Fibroblast of gingiva (primary cell): Measurements from ENCODE around the gene BDKRB1.

ENCODE experiments used
- DNase-seq: peaks from one replicate; pipeline ENCODE4 v3.0.0-alpha.2; 2011; ENCODE audit warnings: low read depth

BDKRB1 gene

DNA sequence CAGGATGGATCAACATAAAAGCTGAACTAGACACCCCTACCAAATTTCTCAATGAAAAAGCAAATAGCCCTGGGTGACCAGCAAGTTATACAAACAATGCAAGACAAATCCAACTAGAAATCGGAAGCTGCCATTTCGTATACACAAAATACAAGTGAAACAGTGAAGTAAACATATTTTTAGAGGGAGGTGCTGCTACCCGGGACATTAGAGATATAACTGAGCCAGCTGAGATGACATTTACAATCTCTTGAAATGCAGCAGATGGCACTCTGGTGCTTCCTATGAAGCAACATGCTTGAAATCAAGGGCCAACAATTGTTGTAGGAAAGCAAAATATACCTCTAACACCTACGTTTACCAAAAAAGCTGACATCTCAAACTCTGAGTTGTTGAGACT, 25.5 kb downstream of the BDKRB1 start:
- DNase-seq, result no peak

- DNase-seq, result no peak
Observed at GRCh38 chr14:96284008-96284407, 28.0 kb downstream of the BDKRB1 start.

DNA sequence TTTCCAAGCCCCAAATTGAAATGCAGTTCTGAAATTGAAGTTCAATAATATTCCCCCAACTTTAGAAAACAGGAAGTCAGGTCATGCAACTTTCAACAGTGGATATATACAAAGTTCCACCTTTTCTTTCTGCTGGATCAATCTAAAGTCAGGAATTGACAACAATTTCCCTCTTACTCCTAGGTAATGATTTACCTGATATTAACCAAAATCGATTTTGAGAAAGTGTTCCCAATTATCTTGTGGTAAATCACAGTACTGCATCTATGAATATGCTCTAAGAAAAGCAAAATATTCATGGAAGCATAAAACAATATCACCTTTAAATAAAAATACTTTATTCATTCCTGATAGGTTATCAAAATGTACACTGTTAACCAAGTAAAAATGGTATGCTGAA, 28.4 kb downstream of the BDKRB1 start:
- DNase-seq, result no peak

- DNase-seq, result no peak
Observed at GRCh38 chr14:96285667-96286066, 29.7 kb downstream of the BDKRB1 start.

DNA sequence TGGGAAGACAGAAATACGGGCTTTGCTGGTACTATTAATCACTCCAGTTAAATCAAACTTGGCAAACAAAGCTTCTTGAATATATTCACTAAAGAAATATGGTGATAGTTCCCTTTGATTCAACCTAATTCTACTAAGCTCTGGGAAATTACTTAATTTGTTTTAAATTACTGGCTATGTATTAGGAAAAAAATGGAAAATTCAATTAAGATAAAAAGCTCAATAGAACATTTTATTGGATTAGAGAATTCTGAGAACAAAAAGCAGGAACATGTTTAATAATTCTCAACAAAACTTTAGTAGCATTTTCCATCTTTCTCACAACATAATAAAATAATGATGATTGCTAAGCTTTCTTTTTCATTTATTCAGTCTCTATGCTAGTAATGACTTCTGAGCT, 30.2 kb downstream of the BDKRB1 start:
- no peak for DNase-seq

- no peak for DNase-seq
Observed at GRCh38 chr14:96287856-96288255, 31.8 kb downstream of the BDKRB1 start.

DNA sequence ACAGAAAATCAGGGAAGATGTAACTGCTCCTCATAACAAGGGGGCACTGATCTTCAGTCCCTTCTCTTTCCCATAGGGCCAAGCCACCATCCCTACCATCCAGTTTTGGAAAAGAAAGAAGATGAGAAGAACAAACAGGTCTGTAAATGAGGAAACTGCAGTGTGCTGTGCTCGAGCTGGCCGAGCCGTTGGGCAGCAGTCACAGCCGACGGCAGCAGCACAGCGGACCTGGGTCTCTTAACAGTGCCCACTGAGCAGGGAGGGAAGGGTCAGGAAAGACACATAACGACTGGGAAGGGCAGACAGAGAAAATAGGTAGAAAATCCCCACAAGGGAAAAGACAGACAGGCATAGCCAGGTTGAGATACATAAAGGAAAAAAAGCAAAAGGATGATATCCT, 38.2 kb downstream of the BDKRB1 start:
- DNase-seq, result no peak

DNA sequence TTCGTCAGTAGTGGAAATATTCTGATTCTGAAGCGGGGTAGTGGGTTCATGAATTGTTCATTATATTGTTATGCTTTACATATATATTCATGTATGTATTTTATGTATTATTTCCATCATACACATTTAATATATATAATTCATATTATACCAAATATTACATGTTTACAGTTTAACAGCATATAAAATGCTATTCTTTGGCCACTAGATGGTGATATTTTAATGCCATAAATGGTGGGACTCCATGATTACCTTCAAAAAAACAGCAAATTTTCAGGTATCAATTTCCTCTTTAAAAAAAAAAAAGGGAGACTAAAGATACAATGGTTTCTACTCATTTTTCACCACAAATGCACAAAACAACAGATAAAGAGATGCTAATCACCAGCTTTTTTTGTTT, 41.0 kb downstream of the BDKRB1 start:
- no peak for DNase-seq

DNA sequence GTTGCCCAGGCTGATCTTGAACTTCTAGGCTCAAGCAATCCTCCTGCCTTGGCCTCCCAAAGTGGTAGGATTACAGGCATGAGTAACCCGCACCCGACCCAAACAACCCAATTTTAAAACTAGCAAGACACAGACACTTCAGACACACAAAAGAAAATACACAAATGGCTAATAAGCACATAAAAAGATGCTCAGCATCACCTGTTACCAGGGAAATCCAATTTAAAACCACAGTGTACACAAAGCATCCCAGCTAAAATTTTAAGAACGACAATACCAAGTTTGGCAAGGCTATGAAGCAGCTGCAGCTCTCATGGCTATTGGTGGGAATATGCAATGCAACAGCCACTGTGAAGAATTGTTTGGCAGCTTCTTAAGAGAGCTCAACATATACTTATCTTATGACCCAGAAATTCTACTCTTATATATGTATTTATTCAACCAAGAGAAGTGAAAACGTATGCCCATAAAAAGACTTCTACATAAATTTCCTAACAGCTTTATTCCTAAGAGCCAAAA, 42.0 kb downstream of the BDKRB1 start:
- DNase-seq, result no peak

DNA sequence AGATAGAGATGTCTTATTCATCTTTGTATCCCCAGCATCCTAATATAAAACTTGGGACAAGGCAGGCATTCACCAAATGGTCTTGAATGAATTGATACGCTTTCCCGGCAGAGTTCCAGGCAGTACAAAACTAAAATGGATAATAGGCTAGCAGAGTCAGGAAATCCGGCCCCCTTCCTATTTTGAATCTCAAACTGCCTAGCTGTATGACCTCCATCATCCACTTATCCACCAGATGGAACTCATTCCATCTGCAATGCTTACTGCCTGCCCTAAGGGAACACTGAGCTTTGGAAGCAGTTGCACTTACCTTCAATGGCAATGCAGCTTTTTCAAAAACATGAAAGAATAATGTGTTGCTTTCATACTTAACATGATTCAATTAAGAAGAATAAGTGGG, 43.4 kb downstream of the BDKRB1 start:
- DNase-seq, result no peak

DNA sequence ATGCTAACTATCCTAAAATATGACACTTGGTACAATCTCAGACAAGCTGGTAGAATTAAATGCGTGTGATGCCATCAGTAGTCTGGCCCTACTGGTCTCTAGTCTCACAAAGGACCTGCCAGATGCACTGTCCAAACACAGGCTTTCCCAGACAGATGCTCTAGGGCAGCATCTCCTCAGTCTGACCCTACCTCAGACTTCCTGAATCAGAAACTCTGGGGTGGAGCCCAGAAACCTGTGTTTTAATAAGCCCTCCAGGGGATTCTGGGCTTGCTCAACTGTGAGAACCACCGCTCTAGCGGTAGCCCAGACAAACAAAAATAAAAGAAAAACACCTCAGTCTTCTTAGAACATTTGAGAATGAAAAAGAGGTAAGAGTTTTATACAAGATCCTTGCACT, 48.0 kb downstream of the BDKRB1 start:
- no peak for DNase-seq

- DNase-seq, result no peak
Observed at GRCh38 chr14:96304956-96305355, 48.9 kb downstream of the BDKRB1 start.

- no peak for DNase-seq
Observed at GRCh38 chr14:96307434-96307833, 51.4 kb downstream of the BDKRB1 start.

- DNase-seq, result no peak
Observed at GRCh38 chr14:96309133-96309895, 53.3 kb downstream of the BDKRB1 start.

GRCh38 chr14:96309896-96310330, 53.9 kb downstream of the BDKRB1 start:
- DNase-seq, result no peak

DNA sequence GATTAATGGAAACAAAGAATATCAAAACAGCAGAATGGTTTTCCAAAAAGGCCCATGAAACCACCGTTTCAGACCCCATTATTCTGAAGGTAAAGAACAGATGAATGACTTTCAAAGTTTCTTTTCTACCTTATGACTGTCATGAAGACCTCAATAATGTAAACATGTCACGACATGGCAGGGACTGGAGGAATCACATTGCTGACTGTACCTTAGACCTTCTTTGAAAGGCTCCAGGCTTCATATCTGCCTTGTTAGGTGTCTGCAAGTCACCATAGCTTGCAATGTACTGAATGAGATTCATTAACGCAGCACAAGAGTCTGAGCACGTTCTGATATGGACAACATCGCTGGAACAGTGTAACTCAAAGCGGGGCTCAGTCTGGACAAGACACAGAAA, 54.9 kb downstream of the BDKRB1 start:
- no peak for DNase-seq
